ENCODE data around the gene SUSD4. TPM values are rescaled to one million over a fixed set of nuclear protein-coding genes. Genes with fewer than 3 reads are reported as not detected.

Gene SUSD4
- total RNA-seq, 6 experiments from 2014 or later: 0.33 to 0.96 (median 0.70) TPM

DNA sequence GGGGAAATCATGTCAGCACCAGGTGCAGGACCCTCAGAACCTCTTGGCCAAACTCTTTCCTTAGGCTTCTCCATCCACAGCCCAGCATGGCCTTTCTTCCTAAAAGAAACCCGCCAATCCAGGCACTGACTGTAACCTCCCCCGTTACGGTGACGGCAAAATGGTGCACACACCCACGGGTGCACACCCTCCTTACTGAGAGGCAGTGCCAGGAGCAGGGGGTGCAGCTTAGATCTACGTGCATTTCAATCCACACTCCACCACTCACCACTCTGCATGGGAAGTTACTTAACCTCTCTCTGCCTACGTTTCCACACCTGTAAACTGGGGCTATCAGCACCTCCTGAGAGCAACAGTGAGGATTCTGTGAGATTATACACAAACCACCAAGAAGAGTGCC is 31.0 kb downstream of the SUSD4 start:
- no peaks in the 10 kb centered on the region for H3K36me3 Mint-ChIP-seq (ENCODE audit: low read depth)
- no peak overlapping the region for H3K4me3 Mint-ChIP-seq
- no peaks in the 10 kb centered on the region for H3K9me3 Mint-ChIP-seq
- TF ChIP-seq, protein P1, sequence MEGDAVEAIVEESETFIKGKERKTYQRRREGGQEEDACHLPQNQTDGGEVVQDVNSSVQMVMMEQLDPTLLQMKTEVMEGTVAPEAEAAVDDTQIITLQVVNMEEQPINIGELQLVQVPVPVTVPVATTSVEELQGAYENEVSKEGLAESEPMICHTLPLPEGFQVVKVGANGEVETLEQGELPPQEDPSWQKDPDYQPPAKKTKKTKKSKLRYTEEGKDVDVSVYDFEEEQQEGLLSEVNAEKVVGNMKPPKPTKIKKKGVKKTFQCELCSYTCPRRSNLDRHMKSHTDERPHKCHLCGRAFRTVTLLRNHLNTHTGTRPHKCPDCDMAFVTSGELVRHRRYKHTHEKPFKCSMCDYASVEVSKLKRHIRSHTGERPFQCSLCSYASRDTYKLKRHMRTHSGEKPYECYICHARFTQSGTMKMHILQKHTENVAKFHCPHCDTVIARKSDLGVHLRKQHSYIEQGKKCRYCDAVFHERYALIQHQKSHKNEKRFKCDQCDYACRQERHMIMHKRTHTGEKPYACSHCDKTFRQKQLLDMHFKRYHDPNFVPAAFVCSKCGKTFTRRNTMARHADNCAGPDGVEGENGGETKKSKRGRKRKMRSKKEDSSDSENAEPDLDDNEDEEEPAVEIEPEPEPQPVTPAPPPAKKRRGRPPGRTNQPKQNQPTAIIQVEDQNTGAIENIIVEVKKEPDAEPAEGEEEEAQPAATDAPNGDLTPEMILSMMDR (IDR thresholded peaks at IDR 0.05): no peak
- H3K4me1 Mint-ChIP-seq (ENCODE audit: low read depth): peaks cover 12% of the 10 kb centered on the region
- no peak for DNase-seq
- peaks cover 28% of the 10 kb centered on the region for H3K27me3 Mint-ChIP-seq (ENCODE audit: insufficient read depth)
- H3K27ac Mint-ChIP-seq: no peak overlapping the region

DNA sequence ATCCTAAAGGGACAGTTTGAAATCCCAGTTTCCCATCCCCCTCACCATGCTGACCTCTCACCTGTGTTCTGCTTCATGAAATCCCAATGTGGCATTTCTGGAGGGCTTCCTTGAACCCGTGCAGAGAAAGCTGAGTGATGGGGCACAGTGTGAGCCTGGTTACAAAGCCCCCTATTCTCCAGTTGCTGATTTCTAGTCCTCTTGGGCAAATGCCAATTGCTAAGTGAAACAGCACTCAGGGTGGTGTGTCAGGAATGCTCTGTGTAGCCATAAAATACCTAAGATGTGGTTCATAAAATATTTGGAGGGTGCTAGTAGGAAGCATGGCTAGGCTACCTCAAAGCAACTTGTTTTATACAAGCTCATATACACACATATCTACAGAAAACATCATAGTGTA is 32.0 kb downstream of the SUSD4 start:
- Mint-ChIP-seq H3K4me3 (no peak overlapping the region), H3K27ac (no peak overlapping the region), H3K4me1 (ENCODE audit: low read depth) (peaks cover 12% of the 10 kb centered on the region), H3K9me3 (no peaks in the 10 kb centered on the region), H3K36me3 (ENCODE audit: low read depth) (no peaks in the 10 kb centered on the region), H3K27me3 (ENCODE audit: insufficient read depth) (peaks cover 20% of the 10 kb centered on the region)
- peak; percentile 61 for DNase-seq
- TF ChIP-seq, protein P1 (IDR thresholded peaks at IDR 0.05): no peak

DNA sequence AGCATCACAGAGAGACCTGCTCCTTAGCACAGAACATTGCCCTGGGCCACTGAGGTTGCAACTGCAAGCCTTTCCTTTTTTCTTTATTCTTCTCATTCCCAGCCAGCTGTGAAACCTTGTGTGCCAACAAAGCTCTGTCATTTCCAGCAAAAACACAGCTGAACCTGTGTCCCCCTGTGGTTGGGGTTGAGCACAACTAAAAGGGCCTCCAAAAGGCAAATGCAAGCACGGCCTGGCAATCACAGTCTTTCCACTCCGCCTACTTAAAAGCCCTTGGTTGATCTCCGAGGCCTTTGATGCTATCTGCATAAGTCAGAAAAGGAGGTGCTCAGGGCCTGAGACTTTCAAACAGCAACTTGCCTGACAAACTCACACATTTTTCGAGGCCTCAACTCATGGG is 32.7 kb downstream of the SUSD4 start:
- no peak overlapping the region for H3K27ac Mint-ChIP-seq
- no peak overlapping the region for H3K4me3 Mint-ChIP-seq
- H3K36me3 Mint-ChIP-seq (ENCODE audit: low read depth): no peaks in the 10 kb centered on the region
- no peak for DNase-seq
- H3K9me3 Mint-ChIP-seq: no peaks in the 10 kb centered on the region
- peaks cover 12% of the 10 kb centered on the region for H3K4me1 Mint-ChIP-seq (ENCODE audit: low read depth)
- peaks cover 20% of the 10 kb centered on the region for H3K27me3 Mint-ChIP-seq (ENCODE audit: insufficient read depth)
- TF ChIP-seq, protein P1 (IDR thresholded peaks at IDR 0.05): no peak

DNA sequence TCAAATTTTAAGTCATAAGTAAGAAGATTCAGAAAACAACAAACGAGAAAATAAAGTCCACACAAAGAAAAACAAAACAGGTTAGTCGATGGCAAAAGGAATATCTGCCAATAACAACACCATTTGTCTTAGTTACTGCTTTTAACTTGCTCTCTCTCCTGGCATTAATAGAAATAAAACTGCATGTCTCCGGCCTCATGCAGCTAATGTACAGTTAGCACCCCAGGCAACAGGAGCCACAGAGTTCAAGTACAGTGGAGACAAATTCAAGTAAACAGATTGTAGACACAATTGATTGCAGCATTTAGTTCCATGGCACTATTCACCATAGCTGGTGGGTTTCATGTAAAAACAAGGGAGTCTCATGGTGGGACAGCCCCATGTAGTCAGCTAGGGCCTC is 33.5 kb downstream of the SUSD4 start:
- Mint-ChIP-seq H3K36me3 (ENCODE audit: low read depth) (no peaks in the 10 kb centered on the region), H3K4me1 (ENCODE audit: low read depth) (peaks cover 12% of the 10 kb centered on the region), H3K27ac (no peak overlapping the region), H3K27me3 (ENCODE audit: insufficient read depth) (peaks cover 20% of the 10 kb centered on the region), H3K4me3 (no peak overlapping the region), H3K9me3 (no peaks in the 10 kb centered on the region)
- TF ChIP-seq, protein P1 (IDR thresholded peaks at IDR 0.05): no peak
- DNase-seq: no peak

DNA sequence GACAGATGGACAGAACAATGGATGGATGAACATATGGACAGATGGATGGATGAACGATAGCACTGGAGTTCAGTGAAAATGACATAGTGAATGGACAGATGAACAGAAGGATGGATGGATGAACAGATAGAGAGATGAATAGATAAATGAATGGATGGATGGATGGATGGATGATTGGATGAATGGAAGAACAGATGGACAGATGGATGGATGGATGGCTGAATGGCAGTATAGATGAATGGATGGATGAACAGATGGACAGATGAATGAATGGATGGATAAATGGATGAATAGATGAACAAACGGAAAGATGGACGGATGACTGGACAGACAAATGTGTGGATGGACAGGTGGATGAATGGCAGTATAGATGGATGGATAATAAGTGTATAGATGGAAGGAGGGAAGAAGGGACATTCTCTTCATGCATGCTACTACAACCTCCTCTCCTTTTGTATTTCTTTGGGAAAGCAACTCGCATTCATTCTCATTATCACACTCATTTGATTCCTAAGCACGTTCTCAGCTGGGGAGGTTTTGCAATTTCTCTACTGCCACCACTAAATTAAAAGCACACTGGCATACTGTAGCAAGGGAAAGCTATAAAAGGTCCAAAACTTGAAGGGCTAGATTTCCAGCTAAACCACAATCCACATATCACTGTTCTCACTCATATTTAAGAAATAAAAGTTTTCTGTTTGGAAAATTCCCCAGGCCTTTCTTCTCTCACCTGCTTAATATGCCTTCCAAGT is 34.1 kb downstream of the SUSD4 start:
- Mint-ChIP-seq H3K27ac (no peak overlapping the region), H3K36me3 (ENCODE audit: low read depth) (no peaks in the 10 kb centered on the region), H3K27me3 (ENCODE audit: insufficient read depth) (peaks cover 16% of the 10 kb centered on the region), H3K9me3 (no peaks in the 10 kb centered on the region), H3K4me1 (ENCODE audit: low read depth) (peaks cover 12% of the 10 kb centered on the region), H3K4me3 (no peak overlapping the region)
- DNase-seq: no peak
- TF ChIP-seq, protein P1 (IDR thresholded peaks at IDR 0.05): no peak
